ENCODE data around the gene ADGRG6.
"Not testable (repeated sequence)": the region's sequence is repeated elsewhere in the genome, so short reads cannot be mapped to it uniquely, and the experiment has no call there.

Gene ADGRG6

DNA sequence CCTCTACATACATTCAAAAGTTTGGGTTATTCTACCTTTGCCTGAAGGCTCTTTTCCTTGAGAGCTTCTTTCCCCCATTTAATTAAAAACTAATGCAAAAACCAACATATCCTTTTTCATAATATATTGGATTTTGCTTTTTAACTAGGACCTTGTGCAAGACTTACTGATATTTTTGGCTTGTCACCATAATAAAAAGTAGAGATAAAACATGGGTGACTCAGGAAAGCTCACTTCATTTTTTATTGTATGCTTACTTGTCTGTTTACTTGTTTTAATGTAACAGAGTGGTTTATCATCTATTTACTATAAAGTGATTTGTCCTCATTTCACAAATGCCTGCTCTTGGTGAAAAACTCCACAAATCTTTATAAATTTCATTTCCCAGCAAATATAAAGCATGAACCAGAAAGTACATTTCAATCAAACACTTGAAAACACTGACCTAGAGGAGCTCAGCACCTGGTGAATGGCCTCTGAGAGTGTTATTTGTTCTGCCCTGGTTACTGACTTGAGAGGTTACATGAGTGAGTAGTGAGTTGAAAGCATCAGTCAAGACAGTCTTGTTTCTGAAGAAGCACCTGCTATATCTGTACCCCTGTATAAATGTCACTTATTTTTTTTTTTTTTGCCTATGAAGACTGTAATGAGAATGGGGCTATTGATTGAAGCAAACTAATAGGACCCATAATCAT, 20.8 kb downstream of the ADGRG6 start:
- DNase-seq = no peak

DNA sequence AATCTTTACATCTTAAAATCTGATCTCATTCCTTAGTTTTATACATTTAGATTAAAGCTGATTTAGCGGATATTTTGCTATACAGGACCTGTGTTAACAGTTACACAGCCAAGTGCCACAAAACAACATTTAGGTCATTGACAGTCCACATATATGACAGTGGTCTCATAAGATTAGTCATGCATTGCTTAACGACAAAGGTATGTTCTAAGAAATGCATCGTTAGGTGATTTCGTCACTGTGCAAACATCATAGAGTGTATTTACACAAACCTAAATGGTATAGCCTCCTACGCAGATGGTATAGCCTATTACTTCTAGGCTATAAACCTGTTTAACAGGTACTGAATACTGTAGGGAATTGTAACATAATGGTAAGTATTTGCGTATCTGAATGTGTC, 21.6 kb downstream of the ADGRG6 start:
- no peak for DNase-seq

DNA sequence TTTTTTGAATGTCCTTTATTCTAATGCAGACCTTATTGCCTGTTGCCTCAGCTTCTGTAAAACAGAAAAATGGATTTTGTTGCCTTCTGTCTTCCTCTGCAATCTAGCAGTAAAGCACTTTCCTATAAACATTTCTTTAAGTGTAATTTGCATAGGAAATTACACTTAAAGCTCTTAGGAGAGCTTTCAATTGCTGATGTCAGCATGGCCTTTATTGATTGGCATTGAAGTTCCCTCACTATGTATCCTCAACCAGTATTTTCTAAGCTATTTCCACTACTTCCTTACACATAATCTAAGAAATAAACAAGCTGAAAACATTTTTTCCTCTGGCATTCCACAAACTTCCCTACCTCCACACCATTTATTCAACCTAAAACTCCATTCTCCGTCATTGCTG, 22.3 kb downstream of the ADGRG6 start:
- no peak for DNase-seq

GRCh38 chr6:142325111-142325510, 23.3 kb downstream of the ADGRG6 start:
- no peak for DNase-seq

GRCh38 chr6:142326540-142326939, 24.7 kb downstream of the ADGRG6 start:
- no peak for DNase-seq

DNA sequence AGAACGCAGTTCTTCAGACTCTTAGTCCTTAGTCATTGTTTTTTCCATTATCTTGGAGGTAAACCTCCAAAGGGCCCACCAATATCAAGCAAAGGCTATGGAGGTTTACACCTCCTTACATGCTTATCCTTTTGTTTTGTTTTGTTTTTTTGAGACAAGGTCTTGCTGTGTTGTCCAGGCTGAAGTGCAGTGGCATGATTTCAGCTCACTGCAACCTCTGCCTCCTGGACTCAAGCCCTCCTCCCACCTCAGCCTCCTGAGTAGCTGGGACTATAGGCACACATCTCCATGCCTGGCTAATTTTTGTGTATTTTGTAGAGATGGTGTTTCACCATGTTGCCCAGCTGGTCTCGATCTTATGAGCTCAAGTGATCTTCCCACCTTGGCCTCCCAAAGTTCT, 26.3 kb downstream of the ADGRG6 start:
- DNase-seq = no peak

- DNase-seq = no peak
Observed at GRCh38 chr6:142329486-142330113, 27.8 kb downstream of the ADGRG6 start.

DNA sequence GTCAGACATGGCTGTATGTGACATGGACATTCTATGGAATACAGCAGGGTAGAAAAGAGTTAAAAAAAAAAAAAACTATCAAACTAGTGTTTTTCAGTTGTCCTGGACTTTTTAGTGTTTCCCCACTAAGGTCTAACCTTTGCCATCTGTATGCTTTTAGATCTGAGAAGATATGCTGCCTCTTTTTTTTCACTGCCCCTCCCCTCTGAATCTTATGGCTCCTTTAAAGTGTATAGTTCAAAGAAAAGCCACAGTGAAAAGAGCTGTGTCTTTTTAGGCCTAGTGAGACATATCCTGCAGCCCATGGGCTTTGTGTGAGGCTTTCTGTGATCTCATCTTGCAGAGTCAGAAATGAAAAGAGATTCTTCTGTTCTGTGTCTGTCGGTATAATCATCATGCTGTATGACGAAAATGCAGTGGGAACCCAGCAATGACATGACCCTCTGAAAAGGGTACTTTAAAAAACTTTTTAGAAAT, 29.3 kb downstream of the ADGRG6 start:
- DNase-seq = no peak

DNA sequence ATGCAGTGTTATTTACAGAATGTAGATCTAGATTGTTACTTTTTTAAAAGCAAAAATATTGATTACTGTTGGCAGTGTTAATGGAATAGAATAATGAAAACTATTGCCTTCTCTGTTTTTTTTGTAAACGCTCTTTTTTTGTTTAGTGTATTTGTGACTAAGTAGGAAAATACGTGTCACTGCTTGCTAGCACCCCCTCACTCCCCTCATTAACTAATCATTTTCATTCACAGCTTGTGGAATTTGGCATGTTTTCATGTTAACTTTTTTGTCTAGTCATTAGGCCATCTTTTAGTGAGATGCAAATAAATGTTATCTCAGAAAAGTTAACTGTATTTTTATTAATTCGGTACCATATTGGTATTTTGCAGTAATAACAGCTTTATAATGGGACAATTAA, 29.8 kb downstream of the ADGRG6 start:
- DNase-seq = no peak

GRCh38 chr6:142332393-142333098, 30.7 kb downstream of the ADGRG6 start:
- no peak for DNase-seq

DNA sequence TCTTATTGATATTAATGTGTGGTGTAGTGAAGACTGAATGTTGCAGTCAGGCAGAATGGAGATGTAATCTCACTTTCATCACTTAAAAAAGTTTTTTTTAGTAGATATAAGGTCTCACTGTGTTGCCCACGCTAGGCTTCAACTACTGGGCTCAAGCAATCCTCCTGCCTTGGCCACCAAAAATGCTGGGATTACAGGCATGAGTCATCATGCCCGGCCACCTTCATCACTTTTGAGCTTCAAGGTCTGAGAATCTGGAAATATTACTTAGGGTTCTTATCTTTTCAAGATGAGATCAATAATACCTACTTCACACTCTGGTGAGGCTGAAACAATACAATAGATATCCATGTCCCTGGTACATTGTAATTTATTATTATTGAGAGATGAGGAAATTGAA, 31.6 kb downstream of the ADGRG6 start:
- DNase-seq = no peak

DNA sequence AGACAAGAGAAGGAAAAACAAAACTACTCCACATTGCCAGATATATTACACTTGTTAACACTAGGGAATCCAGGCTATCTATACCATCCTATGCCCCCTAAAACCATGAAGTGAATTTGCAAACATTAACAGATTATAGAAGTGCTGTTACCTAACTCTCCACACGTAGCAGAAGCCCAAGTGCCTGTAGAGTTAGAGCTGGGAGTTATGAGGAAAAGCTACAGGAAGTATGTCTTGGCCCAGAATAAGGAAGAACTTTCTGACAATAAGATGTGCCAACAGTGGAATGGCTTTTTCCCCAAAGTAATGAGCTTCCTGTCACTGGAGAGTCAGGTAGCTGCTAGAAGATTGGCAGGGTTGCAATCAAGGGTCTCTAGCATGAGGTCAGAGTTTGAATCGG, 32.5 kb downstream of the ADGRG6 start:
- DNase-seq = no peak

DNA sequence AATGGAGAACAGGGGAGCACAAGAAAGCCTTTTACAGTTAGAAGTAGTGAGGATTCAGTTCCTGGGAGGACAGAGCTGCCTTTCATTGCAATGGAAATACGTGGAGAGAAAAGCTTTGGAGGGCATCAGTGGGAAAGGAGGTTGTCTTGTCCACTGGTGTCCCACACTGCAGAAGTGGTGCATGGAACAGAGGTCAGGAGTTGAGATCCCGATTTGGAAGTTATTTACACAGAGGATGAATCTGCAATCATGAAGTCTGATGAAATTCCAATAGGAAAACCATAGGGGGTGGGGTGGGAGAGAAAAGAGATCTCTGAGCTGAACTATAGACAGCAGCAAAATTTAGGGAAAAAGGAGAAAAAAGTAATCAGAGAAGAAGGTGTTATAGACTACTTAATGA, 33.6 kb downstream of the ADGRG6 start:
- DNase-seq = no peak

- DNase-seq = no peak
Observed at GRCh38 chr6:142336183-142336582, 34.4 kb downstream of the ADGRG6 start.

GRCh38 chr6:142336787-142337186, 35.0 kb downstream of the ADGRG6 start:
- DNase-seq = no peak

DNA sequence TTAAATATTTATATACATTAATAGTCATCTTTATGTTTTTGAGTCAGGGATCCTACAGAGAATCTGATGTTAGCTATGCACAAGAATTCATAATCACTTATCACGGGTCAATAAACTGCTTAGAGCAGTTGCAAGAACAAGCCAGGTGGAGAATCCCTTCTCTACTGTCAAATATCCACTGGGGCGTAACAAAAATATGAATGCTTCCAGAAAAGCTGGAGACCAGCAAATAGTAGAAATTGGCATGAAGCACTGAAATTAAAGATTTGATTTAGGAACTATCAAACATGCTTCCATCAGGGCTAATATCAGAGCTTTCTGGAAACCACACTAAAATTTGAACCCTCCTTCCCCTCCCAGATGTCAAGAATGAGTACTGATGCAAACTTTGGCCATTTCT, 37.3 kb downstream of the ADGRG6 start:
- no peak for DNase-seq

DNA sequence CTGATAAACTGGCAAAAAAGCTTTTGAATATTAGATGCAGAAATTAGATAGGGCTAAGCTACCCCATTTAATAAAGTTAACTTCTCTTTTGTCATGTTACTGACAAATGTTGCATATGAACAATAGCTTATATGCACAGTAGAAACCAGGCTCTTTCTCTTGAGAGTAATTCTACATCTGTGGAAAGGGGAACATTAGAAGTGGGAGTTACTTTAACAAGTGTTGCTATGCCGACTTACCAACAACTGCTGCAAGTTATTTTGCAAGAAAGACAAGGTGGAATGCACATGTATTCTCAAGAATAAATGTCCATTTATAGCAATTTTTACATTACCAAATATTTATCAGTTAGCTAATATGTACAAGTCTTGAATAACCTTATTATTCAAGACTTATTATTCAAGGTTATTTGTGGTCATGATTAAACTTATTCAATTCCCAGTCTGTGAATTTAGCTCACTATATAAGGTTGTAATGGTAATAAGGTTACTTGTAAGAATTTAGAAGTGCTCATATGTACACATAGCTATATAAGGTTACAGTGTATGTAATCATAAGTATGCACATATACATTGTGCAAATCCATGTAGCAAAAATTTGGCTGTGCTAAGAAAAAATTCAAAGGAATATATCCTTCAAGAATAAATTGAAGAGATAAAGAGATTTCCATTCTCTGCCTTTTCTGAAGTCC, 38.3 kb downstream of the ADGRG6 start:
- DNase-seq = no peak

DNA sequence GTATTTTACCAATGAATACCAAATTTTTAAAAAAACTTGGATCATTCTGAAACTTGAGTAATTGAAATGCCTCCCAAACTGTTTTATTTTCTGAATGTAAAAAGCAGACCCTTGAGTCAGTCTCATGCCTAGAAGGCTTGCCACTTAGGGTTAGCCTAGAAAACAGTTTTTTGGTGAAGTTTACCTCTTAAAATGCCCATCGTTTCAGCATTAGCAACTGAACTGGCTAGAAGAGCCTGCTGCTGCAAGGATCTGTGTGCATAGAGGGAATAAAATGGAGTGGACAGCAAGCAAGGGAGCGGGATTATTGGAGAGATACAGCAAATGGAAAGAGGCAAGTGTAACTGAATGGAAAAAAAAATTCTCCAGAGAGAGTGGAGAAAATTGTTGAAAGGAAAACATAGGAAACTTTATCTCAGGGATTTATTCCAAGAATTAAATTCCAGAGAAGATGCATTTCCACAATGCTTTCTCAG, 40.1 kb downstream of the ADGRG6 start:
- DNase-seq = no peak

- DNase-seq = no peak
Observed at GRCh38 chr6:142342986-142343385, 41.2 kb downstream of the ADGRG6 start.

DNA sequence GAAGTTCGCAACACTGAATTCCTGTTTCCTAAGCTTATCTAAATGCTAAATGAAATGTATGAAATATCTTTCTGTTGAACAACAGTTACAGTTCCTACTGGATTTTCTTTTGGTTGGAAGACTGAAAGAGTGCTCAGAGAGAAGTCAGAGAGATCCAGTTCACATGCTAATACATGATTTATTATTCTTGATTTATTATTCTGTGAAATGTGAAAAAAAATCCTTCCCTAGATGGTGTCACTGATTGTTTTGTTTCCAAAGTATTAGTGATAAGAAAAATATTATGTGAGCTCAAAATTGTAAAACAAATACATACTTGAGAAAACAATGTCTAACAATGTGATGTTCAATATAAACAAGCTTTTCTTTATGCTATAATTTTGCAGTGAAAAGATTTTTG, 42.1 kb downstream of the ADGRG6 start:
- DNase-seq = no peak

DNA sequence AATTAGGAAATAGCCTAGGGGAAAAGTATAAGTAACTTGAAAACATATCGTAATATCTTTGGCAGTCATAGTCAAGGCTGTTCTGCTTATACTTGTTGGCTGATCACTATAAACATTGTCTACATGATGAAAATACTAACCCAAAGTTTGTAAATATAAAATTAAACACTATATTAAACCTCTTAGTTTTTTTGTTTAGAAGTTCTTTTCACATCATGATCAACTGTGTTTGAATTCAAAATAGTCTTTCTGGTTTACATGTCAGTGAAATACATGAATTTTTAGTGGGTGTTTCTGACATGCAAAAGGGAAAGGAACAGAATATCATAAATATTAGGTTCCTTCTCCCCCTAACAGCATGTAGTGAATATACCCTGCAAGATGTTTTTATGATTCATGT, 43.5 kb downstream of the ADGRG6 start:
- DNase-seq = no peak

DNA sequence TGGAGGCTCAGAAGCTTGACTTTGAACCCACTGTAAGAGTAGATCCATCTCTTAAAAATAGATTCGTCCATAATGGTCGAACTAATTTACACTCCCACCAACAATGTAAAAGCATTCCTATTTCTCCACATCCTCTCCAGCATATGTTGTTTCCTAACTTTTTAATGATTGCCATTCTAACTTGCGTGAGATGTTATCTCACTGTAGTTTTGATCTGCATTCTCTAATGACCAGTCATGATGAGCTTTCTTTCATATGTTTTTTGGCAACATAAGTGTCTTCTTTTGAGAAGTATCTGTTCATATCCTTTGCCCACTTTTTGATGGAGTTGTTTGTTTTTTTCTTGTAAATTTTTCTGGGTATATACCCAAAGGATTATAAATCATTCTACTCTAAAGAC, 44.4 kb downstream of the ADGRG6 start:
- not testable (repeated sequence) for DNase-seq

- no peak for DNase-seq
Observed at GRCh38 chr6:142349215-142349823, 47.5 kb downstream of the ADGRG6 start.

Data from activated naive CD4-positive, alpha-beta T cell (primary cell).